GM18951 (cell line): ENCODE measurements around the gene EMX1.

Experiments
- POLR2A ChIP-seq: IDR thresholded peaks from 4 replicates; pipeline ENCODE4 v1.6.1; 2011; ENCODE audit warnings: mild to moderate bottlenecking; ENCODE audit not compliant: insufficient read length, insufficient read depth; ENCODE audit errors: extremely low read depth
- in situ Hi-C: fragments of 300-500 bp; cut with MboI; formaldehyde crosslinking; loops from one replicate; pipeline ENCODE4 v1.12.0; 2022; ENCODE audit warnings: low sequenced_read_pairs, mixed read lengths, inconsistent platforms; ENCODE audit not compliant: unreplicated experiment

EMX1 gene

GRCh38 chr2:72955228-72956049 lies 38.1 kb downstream of the EMX1 start:
- in situ Hi-C loops: no loop called here
- TF ChIP-seq POLR2A: no peak

GRCh38 chr2:72956050-72956395 lies 38.7 kb downstream of the EMX1 start:
- no peak for TF ChIP-seq POLR2A
- in situ Hi-C loops: no loop called here

- in situ Hi-C loops: no loop called here
- TF ChIP-seq POLR2A: no peak
Observed at GRCh38 chr2:72956936-72957335, 39.6 kb downstream of the EMX1 start.

- in situ Hi-C loops: no loop called here
- no peak for TF ChIP-seq POLR2A
Observed at GRCh38 chr2:72958542-72959385, 41.4 kb downstream of the EMX1 start.

GRCh38 chr2:72959554-72959953 lies 42.2 kb downstream of the EMX1 start:
- no peak for TF ChIP-seq POLR2A
- in situ Hi-C loops: no loop called here

- in situ Hi-C loops: no loop called here
- no peak for TF ChIP-seq POLR2A
Observed at GRCh38 chr2:72959995-72960981, 43.0 kb downstream of the EMX1 start.

- no peak for TF ChIP-seq POLR2A
- in situ Hi-C loops: no loop called here
Observed at GRCh38 chr2:72961036-72961720, 43.9 kb downstream of the EMX1 start.

GRCh38 chr2:72961853-72962468 lies 44.6 kb downstream of the EMX1 start:
- in situ Hi-C loops: no loop called here
- TF ChIP-seq POLR2A: no peak

GRCh38 chr2:72962911-72963310 lies 45.6 kb downstream of the EMX1 start:
- TF ChIP-seq POLR2A: no peak
- in situ Hi-C loops: no loop called here

GRCh38 chr2:72963423-72964145 lies 46.3 kb downstream of the EMX1 start:
- in situ Hi-C loops: no loop called here
- no peak for TF ChIP-seq POLR2A

GRCh38 chr2:72964146-72964525 lies 46.8 kb downstream of the EMX1 start:
- in situ Hi-C loops: no loop called here
- TF ChIP-seq POLR2A: no peak
